Keratinocyte (primary cell): ENCODE results near the gene PCCA. TPM values are rescaled to one million over a fixed set of nuclear protein-coding genes. Genes with fewer than 3 reads are reported as not detected.

Experiments
- DNase-seq: peaks from one replicate; pipeline ENCODE4 v3.0.0-alpha.2; 2011; ENCODE audit warnings: low read depth, missing footprints, low spot score
- FAIRE-seq: peaks from 2 replicates; lab custom pipeline; 2011; peaks lifted over from hg19 to GRCh38; lab: Jason Lieb, UNC
- H2AFZ ChIP-seq: 2 replicates; pipeline ENCODE4 v1.6.0; 2012; ENCODE audit warnings: low read length, control low read depth, inconsistent platforms; ENCODE audit not compliant: control insufficient read depth
- H3K27ac ChIP-seq: 2 replicates; pipeline ENCODE4 v1.5.1; 2011; ENCODE audit warnings: low read length; ENCODE audit not compliant: control insufficient read depth, insufficient read depth
- H3K27me3 ChIP-seq: 3 replicates; pipeline ENCODE4 v1.6.0; 2011; ENCODE audit warnings: low read length; ENCODE audit not compliant: control insufficient read depth, insufficient read depth; ENCODE audit errors: extremely low read depth
- H3K36me3 ChIP-seq, 2 experiments: 2 replicates in 1 of 2; 3 replicates in 1 of 2; pipeline ENCODE4 v1.5.1; 2011; ENCODE audit warnings: low read length in 2 of 2, mild to moderate bottlenecking in 1 of 2; ENCODE audit not compliant: control insufficient read depth in 2 of 2, insufficient read depth in 2 of 2; ENCODE audit errors: extremely low read depth in 1 of 2
- H3K4me1 ChIP-seq: 3 replicates; pipeline ENCODE4 v1.5.1; 2011; ENCODE audit warnings: low read length; ENCODE audit not compliant: control insufficient read depth, insufficient read depth; ENCODE audit errors: extremely low read depth
- H3K4me2 ChIP-seq: 3 replicates; pipeline ENCODE4 v1.6.0; 2011; ENCODE audit warnings: low read depth, low read length; ENCODE audit not compliant: control insufficient read depth, insufficient read depth; ENCODE audit errors: extremely low read depth
- H3K4me3 ChIP-seq, 3 experiments: fragments of 200-600 bp in 1 of 3; sonication (generic) in 1 of 3; 2 replicates in 2 of 3; 3 replicates in 1 of 3; pipeline ENCODE4 v1.5.1; 2011 to 2016; ENCODE audit warnings: low read length in 3 of 3, mild to moderate bottlenecking in 3 of 3, control low read depth in 2 of 3, inconsistent platforms in 1 of 3, low read depth in 1 of 3, mixed read lengths in 1 of 3, mixed run types in 1 of 3, moderate library complexity in 1 of 3; ENCODE audit not compliant: control insufficient read depth in 2 of 3, insufficient read depth in 2 of 3; ENCODE audit errors: extremely low read depth in 1 of 3
- H3K79me2 ChIP-seq: 2 replicates; pipeline ENCODE4 v1.6.0; 2012; ENCODE audit warnings: low read length; ENCODE audit not compliant: control insufficient read depth, insufficient read depth
- H3K9ac ChIP-seq: 3 replicates; pipeline ENCODE4 v1.6.0; 2011; ENCODE audit warnings: low read length; ENCODE audit not compliant: control insufficient read depth, insufficient read depth; ENCODE audit errors: extremely low read depth
- H3K9me1 ChIP-seq: 3 replicates; pipeline ENCODE4 v1.6.0; 2011; ENCODE audit warnings: low read length; ENCODE audit not compliant: control insufficient read depth, insufficient read depth; ENCODE audit errors: extremely low read depth
- H3K9me3 ChIP-seq: 2 replicates; pipeline ENCODE4 v1.5.1; 2012; ENCODE audit warnings: low read depth, low read length; ENCODE audit not compliant: control insufficient read depth
- H4K20me1 ChIP-seq: 3 replicates; pipeline ENCODE4 v1.6.0; 2011; ENCODE audit warnings: low read length; ENCODE audit not compliant: control insufficient read depth, insufficient read depth; ENCODE audit errors: extremely low read depth
- EZH2 ChIP-seq: IDR thresholded peaks from one replicate; pipeline ENCODE4 v1.6.1; 2012; ENCODE audit warnings: inconsistent platforms, mild to moderate bottlenecking, low read length, moderate library complexity
- dilution Hi-C: fragments of 300-500 bp; cut with MboI; formaldehyde crosslinking; loops from one replicate; pipeline ENCODE4 v1.7.0; 2020; ENCODE audit warnings: low sequenced_read_pairs; ENCODE audit not compliant: extremely low pct_ligation_motif_present
- polyA plus RNA-seq, 5 experiments: library from polyadenylated mRNA; depleted of rRNA in 3 of 5; stranded (reverse) in 3 of 5; stranded (forward) in 1 of 5; unstranded in 1 of 5; fragments of >200 nt; gene quantifications; 1 replicate in 1 of 5; 2 replicates in 3 of 5; 3 replicates in 1 of 5; pipeline versions ENCODE4 v1.2.1 to v1.2.3, GENCODE V29; 2011 to 2012; ENCODE audit warnings: missing spikeins in 2 of 5, low read depth in 1 of 5, low replicate concordance in 1 of 5
- TF ChIP-seq, protein P1 (sequence below), 3 experiments: IDR thresholded peaks in 1 of 3; conservative IDR thresholded peaks in 1 of 3; optimal IDR thresholded peaks in 1 of 3; 2 replicates in 2 of 3; 3 replicates in 1 of 3; pipeline versions ENCODE3 to v1.5.1; 2011; ENCODE audit warnings: low read length in 3 of 3, mild to moderate bottlenecking in 3 of 3, moderate library complexity in 2 of 3, control low read depth in 1 of 3, inconsistent platforms in 1 of 3; ENCODE audit not compliant: insufficient read depth in 2 of 3; ENCODE audit errors: extremely low read depth in 1 of 3

Gene PCCA
- polyA plus RNA-seq, 1 donor (not counting 4 experiments of a cell fraction or from before 2014, with no cell fraction given): 8.1 TPM

DNA sequence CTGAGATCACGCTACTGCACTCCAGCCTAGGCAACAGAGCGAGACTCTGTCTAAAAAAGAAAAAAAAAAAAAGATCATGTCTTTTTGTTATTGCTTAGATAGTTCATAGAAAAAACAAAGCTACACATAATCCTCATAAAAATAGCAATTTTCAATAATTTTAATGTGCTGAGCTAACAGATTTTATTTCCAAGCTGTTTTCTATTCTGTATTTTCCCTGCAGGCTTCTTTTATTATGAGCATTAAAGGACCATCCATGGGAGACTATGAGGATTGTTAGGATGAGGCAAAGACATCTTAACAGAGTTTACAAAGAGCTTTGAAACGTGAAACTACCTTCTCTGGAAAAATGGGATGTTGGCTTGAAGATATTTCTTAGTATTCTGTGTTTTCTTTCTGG lies 71.6 kb downstream of the PCCA start:
- Histone ChIP-seq H3K27me3 (no peaks in the 10 kb centered on the region), H3K36me3 (no peaks in the 10 kb centered on the region), H3K9me1 (no peaks in the 10 kb centered on the region), H4K20me1 (no peaks in the 10 kb centered on the region), H2AFZ (no peak overlapping the region), H3K79me2 (no peaks in the 10 kb centered on the region), H3K4me3 (no peak overlapping the region), H3K4me2 (no peak overlapping the region), H3K9ac (no peak overlapping the region), H3K27ac (no peak overlapping the region), H3K4me1 (peaks cover 11% of the 10 kb centered on the region), H3K9me3 (no peaks in the 10 kb centered on the region)
- TF ChIP-seq, protein P1, sequence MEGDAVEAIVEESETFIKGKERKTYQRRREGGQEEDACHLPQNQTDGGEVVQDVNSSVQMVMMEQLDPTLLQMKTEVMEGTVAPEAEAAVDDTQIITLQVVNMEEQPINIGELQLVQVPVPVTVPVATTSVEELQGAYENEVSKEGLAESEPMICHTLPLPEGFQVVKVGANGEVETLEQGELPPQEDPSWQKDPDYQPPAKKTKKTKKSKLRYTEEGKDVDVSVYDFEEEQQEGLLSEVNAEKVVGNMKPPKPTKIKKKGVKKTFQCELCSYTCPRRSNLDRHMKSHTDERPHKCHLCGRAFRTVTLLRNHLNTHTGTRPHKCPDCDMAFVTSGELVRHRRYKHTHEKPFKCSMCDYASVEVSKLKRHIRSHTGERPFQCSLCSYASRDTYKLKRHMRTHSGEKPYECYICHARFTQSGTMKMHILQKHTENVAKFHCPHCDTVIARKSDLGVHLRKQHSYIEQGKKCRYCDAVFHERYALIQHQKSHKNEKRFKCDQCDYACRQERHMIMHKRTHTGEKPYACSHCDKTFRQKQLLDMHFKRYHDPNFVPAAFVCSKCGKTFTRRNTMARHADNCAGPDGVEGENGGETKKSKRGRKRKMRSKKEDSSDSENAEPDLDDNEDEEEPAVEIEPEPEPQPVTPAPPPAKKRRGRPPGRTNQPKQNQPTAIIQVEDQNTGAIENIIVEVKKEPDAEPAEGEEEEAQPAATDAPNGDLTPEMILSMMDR (optimal IDR thresholded peaks at IDR 0.05 in 1 of 3, IDR thresholded peaks at IDR 0.05 in 1 of 3, conservative IDR thresholded peaks at IDR 0.05 in 1 of 3; ENCODE audit: extremely low read depth in 1 of 3, insufficient read depth in 2 of 3, low read length in 3 of 3): no peak
- no peak for TF ChIP-seq EZH2
- dilution Hi-C loops: no loop called here
- FAIRE-seq (no peak), DNase-seq (no peak)

DNA sequence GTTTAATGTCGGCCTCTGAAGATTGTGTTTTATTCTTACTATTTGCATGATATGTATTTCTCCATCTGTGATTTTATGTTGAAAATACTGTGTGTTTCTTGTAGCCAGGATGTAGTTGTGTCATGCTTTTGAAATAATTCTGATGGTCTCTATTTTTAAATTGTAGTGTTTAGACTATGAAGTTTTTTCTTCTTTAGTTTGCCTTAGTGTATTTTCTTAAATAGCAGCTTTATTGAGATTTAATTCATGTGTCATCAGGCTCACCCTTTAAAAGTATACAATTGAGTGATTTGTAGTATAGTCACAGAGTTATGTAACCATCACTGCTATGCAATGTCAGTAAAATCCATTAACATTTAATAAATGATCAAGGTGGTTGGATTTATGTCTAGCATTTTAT lies 74.5 kb downstream of the PCCA start:
- Histone ChIP-seq H4K20me1 (no peaks in the 10 kb centered on the region), H3K4me2 (no peak overlapping the region), H3K79me2 (no peaks in the 10 kb centered on the region), H3K36me3 (no peaks in the 10 kb centered on the region), H3K9ac (no peak overlapping the region), H3K4me1 (no peaks in the 10 kb centered on the region), H3K27ac (no peak overlapping the region), H3K9me3 (no peaks in the 10 kb centered on the region), H2AFZ (no peak overlapping the region), H3K27me3 (no peaks in the 10 kb centered on the region), H3K4me3 (no peak overlapping the region), H3K9me1 (no peaks in the 10 kb centered on the region)
- TF ChIP-seq, protein P1 (optimal IDR thresholded peaks at IDR 0.05 in 1 of 3, IDR thresholded peaks at IDR 0.05 in 1 of 3, conservative IDR thresholded peaks at IDR 0.05 in 1 of 3; ENCODE audit: extremely low read depth in 1 of 3, insufficient read depth in 2 of 3, low read length in 3 of 3): no peak
- TF ChIP-seq EZH2: no peak
- no peak for FAIRE-seq
- dilution Hi-C loops: no loop called here
- no peak for DNase-seq
